GM12878 (cell line): ENCODE data around the gene ADCY9. TPM values are rescaled to one million over a fixed set of nuclear protein-coding genes. Genes with fewer than 3 reads are reported as not detected.

Experiments
- ATAC-seq: fragments of 200-7000 bp; cut with Tn5 transposase; 3 replicates; pipeline ENCODE4 v1.9.1; 2020; ENCODE audit warnings: mild to moderate bottlenecking, moderate library complexity
- BruUV-seq: library from RNA; stranded (reverse); fragments of 400-500 nt; replicated peaks from 2 replicates; lab custom pipeline; 2021; lab: Mats Ljungman, UMichigan
- CTCF ChIA-PET: fragments of 300-600 bp; sonication (Branson Sonifier 250); formaldehyde crosslinking; extraction: SDS; loops from one replicate; lab custom pipeline; 2021; ENCODE audit warnings: inconsistent platforms; lab: Yijun Ruan, JAX
- POLR2A ChIA-PET: fragments of 350-600 bp; formaldehyde crosslinking; extraction: SDS; loops from one replicate; lab custom pipeline; 2021; ENCODE audit warnings: inconsistent platforms; lab: Charles Lee
- RAD21 ChIA-PET: fragments of 300-600 bp; sonication (Branson Sonifier 250); formaldehyde crosslinking; loops from one replicate; lab custom pipeline; 2023; ENCODE audit warnings: antibody characterized with exemption; ENCODE audit not compliant: unreplicated experiment; lab: Charles Lee
- SMC1A ChIA-PET: fragments of 300-600 bp; sonication (Branson Sonifier 250); formaldehyde crosslinking; loops from one replicate; lab custom pipeline; 2023; ENCODE audit not compliant: unreplicated experiment, uncharacterized antibody; lab: Charles Lee
- DNase-seq: peaks from one replicate; pipeline ENCODE4 v3.0.0-alpha.2; 2011; ENCODE audit warnings: low read depth, low spot score
- FAIRE-seq: peaks from 3 replicates; lab custom pipeline; 2011; peaks lifted over from hg19 to GRCh38; lab: Jason Lieb, UNC
- H2AFZ ChIP-seq: 2 replicates; pipeline ENCODE4 v1.6.0; 2011; ENCODE audit warnings: low read depth, low read length, control low read depth; ENCODE audit not compliant: control insufficient read depth
- H3K27ac ChIP-seq: 2 replicates; pipeline ENCODE4 v1.5.1; 2011; ENCODE audit warnings: control low read depth; ENCODE audit not compliant: control insufficient read depth, insufficient read depth
- H3K27me3 ChIP-seq, 2 experiments: replicated peaks in 1 of 2; 2 replicates each; pipeline versions ENCODE4 v1.6.0 to v1.6.1; 2011; ENCODE audit warnings: low read length in 1 of 2; ENCODE audit not compliant: control insufficient read depth in 2 of 2, insufficient read depth in 2 of 2
- H3K36me3 ChIP-seq, 2 experiments: 2 replicates each; pipeline ENCODE4 v1.5.1; 2011; ENCODE audit warnings: low read length in 1 of 2; ENCODE audit not compliant: control insufficient read depth in 2 of 2, insufficient read depth in 2 of 2
- H3K4me1 ChIP-seq: 2 replicates; pipeline ENCODE4 v1.6.1; 2011; ENCODE audit warnings: mild to moderate bottlenecking, low read length, moderate library complexity, mixed read lengths; ENCODE audit not compliant: control insufficient read depth, insufficient read depth
- H3K4me2 ChIP-seq: 2 replicates; pipeline ENCODE4 v1.6.0; 2011; ENCODE audit warnings: control low read depth; ENCODE audit not compliant: control insufficient read depth, insufficient read depth
- H3K4me3 ChIP-seq: fragments of 200-600 bp; sonication (generic); 2 replicates; pipeline ENCODE4 v1.5.1; 2016
- H3K79me2 ChIP-seq: 2 replicates; pipeline ENCODE4 v1.6.0; 2011; ENCODE audit warnings: low read length; ENCODE audit not compliant: control insufficient read depth, insufficient read depth
- H3K9ac ChIP-seq: 2 replicates; pipeline ENCODE4 v1.8.0; 2011; ENCODE audit warnings: low read length, control low read depth, mixed read lengths; ENCODE audit not compliant: control insufficient read depth, insufficient read depth
- H3K9me3 ChIP-seq: replicated peaks from 3 replicates; pipeline ENCODE4 v1.5.1; 2011; ENCODE audit warnings: mild to moderate bottlenecking, low read length; ENCODE audit not compliant: control insufficient read depth, insufficient read depth
- H4K20me1 ChIP-seq: 2 replicates; pipeline ENCODE4 v1.6.0; 2011; ENCODE audit not compliant: control insufficient read depth, insufficient read depth
- BCL3 ChIP-seq: IDR thresholded peaks from 2 replicates; pipeline ENCODE4 v1.6.1; 2011; ENCODE audit warnings: borderline replicate concordance, low read depth, mild to moderate bottlenecking, moderate library complexity, low read length; ENCODE audit not compliant: insufficient read depth, poor library complexity, severe bottlenecking
- CUX1 ChIP-seq: IDR thresholded peaks from 2 replicates; pipeline ENCODE4 v1.6.1; 2012; ENCODE audit warnings: improper control_type of control experiment, low read depth, low read length; ENCODE audit not compliant: insufficient replicate concordance
- EZH2 ChIP-seq: IDR thresholded peaks from 2 replicates; pipeline ENCODE4 v1.6.1; 2012; ENCODE audit warnings: low read depth, mild to moderate bottlenecking, control low read depth, inconsistent platforms, low read length, borderline replicate concordance; ENCODE audit not compliant: control insufficient read depth
- JUNB ChIP-seq: IDR thresholded peaks from 2 replicates; pipeline ENCODE4 v1.6.1; 2016; ENCODE audit warnings: antibody characterized with exemption, mild to moderate bottlenecking
- POU2F2 ChIP-seq: IDR thresholded peaks from 3 replicates; pipeline ENCODE4 v1.6.1; 2011; ENCODE audit warnings: low read depth, mild to moderate bottlenecking, low read length, borderline replicate concordance
- YY1 ChIP-seq: IDR thresholded peaks from 2 replicates; pipeline ENCODE4 v1.6.1; 2011; ENCODE audit warnings: low read depth, mild to moderate bottlenecking, low read length
- WGBS: methylation state at CpG from one replicate; pipeline ENCODE4 v1.1.6; 2016; ENCODE audit warnings: low lambda C conversion rate; ENCODE audit not compliant: insufficient replicate concordance, insufficient coverage; ENCODE audit errors: missing lambda C conversion rate; 5-methylcytosine and 5-hydroxymethylcytosine counted together
- in situ Hi-C: fragments of 300-500 bp; cut with MboI; formaldehyde crosslinking; loops from 9 replicates; pipeline ENCODE4 v1.14.3; 2018; ENCODE audit warnings: mixed read lengths
- intact Hi-C: fragments of 100-400 bp; cut with micrococcal nuclease; formaldehyde crosslinking; loops from one replicate; pipeline ENCODE4 v1.14.2; 2022; ENCODE audit not compliant: unreplicated experiment
- polyA plus RNA-seq, 11 experiments: library from polyadenylated mRNA; depleted of rRNA in 4 of 11; unstranded in 6 of 11; stranded (reverse) in 5 of 11; fragments of >200 nt; fragmentation: Nextera tagmentation in 4 of 11; fragmentation: Illumina TruSeq in 1 of 11; extraction: Ambion mirVana in 4 of 11; extraction: Trizol in 1 of 11; gene quantifications; 1 replicate in 1 of 11; 2 replicates in 10 of 11; pipeline versions ENCODE4 v1.2.1 to v1.2.3, GENCODE V29; 2011 to 2016; ENCODE audit warnings: inconsistent platforms in 2 of 11, missing spikeins in 2 of 11, low read depth in 1 of 11
- total RNA-seq, 4 experiments: library from RNA; depleted of rRNA in 3 of 4; stranded (reverse); fragments of >200 nt in 3 of 4; fragmentation: Illumina TruSeq in 1 of 4; extraction: Trizol in 1 of 4; gene quantifications; 2 replicates each; pipeline versions ENCODE4 v1.2.1 to v1.2.3, GENCODE V29; 2013 to 2021
- TF ChIP-seq, protein P1 (sequence below): fragments of 450-650 bp; IDR thresholded peaks from 2 replicates; pipeline ENCODE4 v1.6.1; 2017; ENCODE audit warnings: mild to moderate bottlenecking, moderate library complexity
- TF ChIP-seq, protein P2 (sequence below): IDR thresholded peaks from 2 replicates; pipeline ENCODE4 v1.6.1; 2012; ENCODE audit warnings: low read depth, low read length, improper control_type of control experiment
- TF ChIP-seq, protein P3 (sequence below), 3 experiments: IDR thresholded peaks in 2 of 3; conservative IDR thresholded peaks in 1 of 3; 2 replicates each; pipeline ENCODE4 v1.5.1; 2011; ENCODE audit warnings: low read depth in 3 of 3, low read length in 3 of 3, mild to moderate bottlenecking in 3 of 3, control low read depth in 2 of 3, moderate library complexity in 2 of 3, inconsistent platforms in 1 of 3, mixed read lengths in 1 of 3; ENCODE audit not compliant: control insufficient read depth in 2 of 3, insufficient read depth in 1 of 3; ENCODE audit errors: extremely low read depth in 1 of 3

ADCY9 gene
- total and polyA plus RNA-seq, 10 of the 15 experiments (the other 5 are each of a cell fraction or from before 2014, with no cell fraction given) = 0.09 to 0.41 (median 0.15) TPM; not detected in 3

DNA sequence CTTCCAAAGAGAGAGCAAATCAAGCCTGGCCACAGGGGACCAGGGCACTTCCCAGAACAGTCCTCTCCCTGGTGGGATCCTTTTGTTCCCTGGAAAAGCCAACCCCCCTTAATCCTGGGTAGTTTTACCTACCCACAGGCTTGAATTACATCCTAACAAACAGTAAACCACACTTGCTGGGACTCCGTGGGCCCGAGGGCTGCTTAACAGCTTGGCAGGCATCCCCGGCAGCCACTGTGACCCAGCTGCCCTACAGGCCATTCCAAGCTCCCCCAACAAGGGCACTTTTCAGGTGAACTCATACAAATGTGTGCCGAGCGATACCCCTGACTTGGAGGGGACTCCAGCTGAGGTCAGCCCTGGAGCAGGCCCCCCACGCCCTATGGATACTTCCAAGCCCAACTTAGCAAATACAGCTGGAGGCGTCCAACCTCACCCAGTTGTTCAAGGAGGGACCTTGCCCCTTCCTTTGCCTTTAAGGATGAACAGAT, 26.4 kb downstream of the ADCY9 start:
- RAD21 ChIA-PET = no interaction called here
- H4K20me1 ChIP-seq = no peaks in the 10 kb centered on the region
- CTCF ChIA-PET = no interaction called here
- no peak overlapping the region for H3K27ac ChIP-seq
- 46% methylated on average over 7 of the region's 7 CpGs for WGBS
- no peak overlapping the region for H2AFZ ChIP-seq
- H3K27me3 ChIP-seq = no peaks in the 10 kb centered on the region
- no peaks in the 10 kb centered on the region for H3K9me3 ChIP-seq
- H3K36me3 ChIP-seq = no peaks in the 10 kb centered on the region
- in situ Hi-C loops = no loop called here
- H3K4me2 ChIP-seq = no peak overlapping the region
- DNase-seq = no peak
- no peak for ATAC-seq
- H3K4me3 ChIP-seq = no peak overlapping the region
- SMC1A ChIA-PET = no interaction called here
- no peak overlapping the region for H3K9ac ChIP-seq
- H3K79me2 ChIP-seq = no peaks in the 10 kb centered on the region
- BruUV-seq = no TSS peak
- H3K4me1 ChIP-seq = no peaks in the 10 kb centered on the region
- intact Hi-C loops = no loop called here
- FAIRE-seq = no peak
- POLR2A ChIA-PET = no interaction called here
- TF ChIP-seq, protein P1, sequence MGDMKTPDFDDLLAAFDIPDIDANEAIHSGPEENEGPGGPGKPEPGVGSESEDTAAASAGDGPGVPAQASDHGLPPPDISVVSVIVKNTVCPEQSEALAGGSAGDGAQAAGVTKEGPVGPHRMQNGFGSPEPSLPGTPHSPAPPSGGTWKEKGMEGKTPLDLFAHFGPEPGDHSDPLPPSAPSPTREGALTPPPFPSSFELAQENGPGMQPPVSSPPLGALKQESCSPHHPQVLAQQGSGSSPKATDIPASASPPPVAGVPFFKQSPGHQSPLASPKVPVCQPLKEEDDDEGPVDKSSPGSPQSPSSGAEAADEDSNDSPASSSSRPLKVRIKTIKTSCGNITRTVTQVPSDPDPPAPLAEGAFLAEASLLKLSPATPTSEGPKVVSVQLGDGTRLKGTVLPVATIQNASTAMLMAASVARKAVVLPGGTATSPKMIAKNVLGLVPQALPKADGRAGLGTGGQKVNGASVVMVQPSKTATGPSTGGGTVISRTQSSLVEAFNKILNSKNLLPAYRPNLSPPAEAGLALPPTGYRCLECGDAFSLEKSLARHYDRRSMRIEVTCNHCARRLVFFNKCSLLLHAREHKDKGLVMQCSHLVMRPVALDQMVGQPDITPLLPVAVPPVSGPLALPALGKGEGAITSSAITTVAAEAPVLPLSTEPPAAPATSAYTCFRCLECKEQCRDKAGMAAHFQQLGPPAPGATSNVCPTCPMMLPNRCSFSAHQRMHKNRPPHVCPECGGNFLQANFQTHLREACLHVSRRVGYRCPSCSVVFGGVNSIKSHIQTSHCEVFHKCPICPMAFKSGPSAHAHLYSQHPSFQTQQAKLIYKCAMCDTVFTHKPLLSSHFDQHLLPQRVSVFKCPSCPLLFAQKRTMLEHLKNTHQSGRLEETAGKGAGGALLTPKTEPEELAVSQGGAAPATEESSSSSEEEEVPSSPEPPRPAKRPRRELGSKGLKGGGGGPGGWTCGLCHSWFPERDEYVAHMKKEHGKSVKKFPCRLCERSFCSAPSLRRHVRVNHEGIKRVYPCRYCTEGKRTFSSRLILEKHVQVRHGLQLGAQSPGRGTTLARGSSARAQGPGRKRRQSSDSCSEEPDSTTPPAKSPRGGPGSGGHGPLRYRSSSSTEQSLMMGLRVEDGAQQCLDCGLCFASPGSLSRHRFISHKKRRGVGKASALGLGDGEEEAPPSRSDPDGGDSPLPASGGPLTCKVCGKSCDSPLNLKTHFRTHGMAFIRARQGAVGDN = no peak
- TF ChIP-seq EZH2 (no peak), BCL3 (no peak), POU2F2 (no peak), JUNB (no peak), CUX1 (no peak), YY1 (no peak)
- TF ChIP-seq, protein P2, sequence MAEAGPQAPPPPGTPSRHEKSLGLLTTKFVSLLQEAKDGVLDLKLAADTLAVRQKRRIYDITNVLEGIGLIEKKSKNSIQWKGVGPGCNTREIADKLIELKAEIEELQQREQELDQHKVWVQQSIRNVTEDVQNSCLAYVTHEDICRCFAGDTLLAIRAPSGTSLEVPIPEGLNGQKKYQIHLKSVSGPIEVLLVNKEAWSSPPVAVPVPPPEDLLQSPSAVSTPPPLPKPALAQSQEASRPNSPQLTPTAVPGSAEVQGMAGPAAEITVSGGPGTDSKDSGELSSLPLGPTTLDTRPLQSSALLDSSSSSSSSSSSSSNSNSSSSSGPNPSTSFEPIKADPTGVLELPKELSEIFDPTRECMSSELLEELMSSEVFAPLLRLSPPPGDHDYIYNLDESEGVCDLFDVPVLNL = no peak
- TF ChIP-seq, protein P3, sequence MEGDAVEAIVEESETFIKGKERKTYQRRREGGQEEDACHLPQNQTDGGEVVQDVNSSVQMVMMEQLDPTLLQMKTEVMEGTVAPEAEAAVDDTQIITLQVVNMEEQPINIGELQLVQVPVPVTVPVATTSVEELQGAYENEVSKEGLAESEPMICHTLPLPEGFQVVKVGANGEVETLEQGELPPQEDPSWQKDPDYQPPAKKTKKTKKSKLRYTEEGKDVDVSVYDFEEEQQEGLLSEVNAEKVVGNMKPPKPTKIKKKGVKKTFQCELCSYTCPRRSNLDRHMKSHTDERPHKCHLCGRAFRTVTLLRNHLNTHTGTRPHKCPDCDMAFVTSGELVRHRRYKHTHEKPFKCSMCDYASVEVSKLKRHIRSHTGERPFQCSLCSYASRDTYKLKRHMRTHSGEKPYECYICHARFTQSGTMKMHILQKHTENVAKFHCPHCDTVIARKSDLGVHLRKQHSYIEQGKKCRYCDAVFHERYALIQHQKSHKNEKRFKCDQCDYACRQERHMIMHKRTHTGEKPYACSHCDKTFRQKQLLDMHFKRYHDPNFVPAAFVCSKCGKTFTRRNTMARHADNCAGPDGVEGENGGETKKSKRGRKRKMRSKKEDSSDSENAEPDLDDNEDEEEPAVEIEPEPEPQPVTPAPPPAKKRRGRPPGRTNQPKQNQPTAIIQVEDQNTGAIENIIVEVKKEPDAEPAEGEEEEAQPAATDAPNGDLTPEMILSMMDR (IDR thresholded peaks at IDR 0.05 in 2 of 3, conservative IDR thresholded peaks at IDR 0.05 in 1 of 3; ENCODE audit: control insufficient read depth in 2 of 3, extremely low read depth in 1 of 3, insufficient read depth in 1 of 3, low read depth in 3 of 3, low read length in 3 of 3) = no peak
